OCI-LY7 (cell line): ENCODE data around the gene KCNQ1.

Experiments
- CTCF ChIP-seq: fragments of 200-600 bp; sonication (generic); conservative IDR thresholded peaks from 2 replicates; pipeline ENCODE4 v1.5.1; 2014; ENCODE audit warnings: mild to moderate bottlenecking, antibody characterized with exemption, low read length, moderate library complexity, mixed read lengths
- EZH2phosphoT487 ChIP-seq: fragments of 200-600 bp; sonication (generic); IDR thresholded peaks from 2 replicates; pipeline ENCODE4 v1.6.1; 2018; ENCODE audit warnings: low read depth, borderline replicate concordance, mild to moderate bottlenecking, mixed run types, antibody characterized with exemption, low read length, moderate library complexity, mixed read lengths

GRCh38 chr11:2781408-2782274 is 336.8 kb downstream of the KCNQ1 start:
- TF ChIP-seq CTCF: no peak
- TF ChIP-seq EZH2phosphoT487: no peak
